ENCODE measurements around the gene SYNPO2L. TPM values are rescaled to one million over a fixed set of nuclear protein-coding genes. Genes with fewer than 3 reads are reported as not detected.

The SYNPO2L gene
- total and polyA plus RNA-seq, 9 of the 15 experiments (the other 6 are each of a cell fraction or from before 2014, with no cell fraction given), result 0.03 to 0.07 TPM; not detected in 7

DNA sequence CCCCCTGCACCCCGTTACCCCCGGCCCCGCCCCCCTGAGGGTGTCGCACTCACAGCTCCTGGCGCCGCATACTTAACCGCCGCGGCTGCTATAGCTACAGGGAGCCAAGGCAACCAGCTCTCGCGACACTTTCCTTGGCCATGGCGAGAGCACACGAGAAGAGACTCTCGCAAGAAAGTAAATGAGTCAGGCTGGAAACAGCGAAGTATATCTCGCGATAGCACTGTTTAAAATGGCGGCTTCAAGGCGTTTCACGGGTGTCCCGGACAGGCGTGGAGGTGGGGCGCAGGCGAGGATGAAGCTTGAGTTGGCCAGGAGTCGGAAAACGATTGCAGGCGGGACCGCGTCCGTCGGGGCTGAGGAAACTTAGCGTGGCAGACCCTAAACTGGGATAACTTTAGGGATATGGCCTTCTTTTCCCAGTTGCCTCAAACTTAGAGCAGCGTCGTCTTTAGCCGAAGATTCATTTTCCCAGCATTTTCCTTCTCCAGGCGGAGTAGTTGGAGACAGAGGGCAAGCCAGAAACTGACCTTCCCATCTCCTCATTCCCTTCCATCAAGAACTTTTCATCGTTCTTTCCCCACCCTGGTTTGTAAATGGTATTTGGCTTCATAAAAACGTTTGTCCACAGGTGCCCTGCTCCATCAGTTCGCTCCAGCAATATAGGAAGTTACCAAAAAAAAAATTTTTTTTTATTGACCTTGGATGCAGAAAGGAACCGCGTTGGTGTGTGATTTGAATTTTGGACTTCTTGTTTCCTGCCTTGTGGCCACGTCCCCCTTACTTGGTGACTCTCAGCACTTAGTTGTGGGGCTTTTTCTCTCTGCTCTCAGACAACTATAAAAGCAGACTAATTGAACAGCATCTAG, 29.7 kb downstream of the SYNPO2L start (continued):
- TF ChIP-seq TOE1 (IDR thresholded peaks at IDR 0.05; ENCODE audit: borderline replicate concordance) (no peak), TOE1 (CRISPR knock-in tag; IDR thresholded peaks at IDR 0.05; ENCODE audit: borderline replicate concordance, low read depth) (no peak), CEBPB (tag; IDR thresholded peaks at IDR 0.05) (no peak), PHTF2 (CRISPR knock-in tag; IDR thresholded peaks at IDR 0.05) (no peak), ZNF232 (CRISPR knock-in tag; IDR thresholded peaks at IDR 0.05) (no peak), SFPQ (IDR thresholded peaks at IDR 0.05; ENCODE audit: low read depth, low read length) (no peak), KLF16 (IDR thresholded peaks at IDR 0.05) (no peak), SMAD2 (IDR thresholded peaks at IDR 0.05; ENCODE audit: low read depth, low read length) (no peak), ZBTB1 (CRISPR knock-in tag; IDR thresholded peaks at IDR 0.05; ENCODE audit: borderline replicate concordance, low read depth) (no peak), ETV1 (tag; conservative IDR thresholded peaks at IDR 0.05; ENCODE audit: low read depth) (no peak; the same call in 1 of the 2 replicates), ZNF586 (CRISPR knock-in tag; conservative IDR thresholded peaks at IDR 0.05) (no peak), E2F3 (CRISPR knock-in tag; IDR thresholded peaks at IDR 0.05) (peak; percentile 23; the same call in 1 of the 2 replicates), ZNF311 (CRISPR knock-in tag; IDR thresholded peaks at IDR 0.05) (no peak), ARID1B (IDR thresholded peaks at IDR 0.05) (no peak), SRSF9 (IDR thresholded peaks at IDR 0.05; ENCODE audit: borderline replicate concordance, low read depth, low read length) (no peak), PTRF (tag; IDR thresholded peaks at IDR 0.05) (no peak), RBM17 (IDR thresholded peaks at IDR 0.05; ENCODE audit: borderline replicate concordance, low read depth, low read length) (no peak), SETDB1 (IDR thresholded peaks at IDR 0.05; ENCODE audit: low read length) (no peak)
- TF ChIP-seq, protein P1, sequence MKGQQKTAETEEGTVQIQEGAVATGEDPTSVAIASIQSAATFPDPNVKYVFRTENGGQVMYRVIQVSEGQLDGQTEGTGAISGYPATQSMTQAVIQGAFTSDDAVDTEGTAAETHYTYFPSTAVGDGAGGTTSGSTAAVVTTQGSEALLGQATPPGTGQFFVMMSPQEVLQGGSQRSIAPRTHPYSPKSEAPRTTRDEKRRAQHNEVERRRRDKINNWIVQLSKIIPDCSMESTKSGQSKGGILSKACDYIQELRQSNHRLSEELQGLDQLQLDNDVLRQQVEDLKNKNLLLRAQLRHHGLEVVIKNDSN (CRISPR knock-in tag; IDR thresholded peaks at IDR 0.05), result no peak; the same call in 1 of the 2 replicates
- TF ChIP-seq, protein P2, sequence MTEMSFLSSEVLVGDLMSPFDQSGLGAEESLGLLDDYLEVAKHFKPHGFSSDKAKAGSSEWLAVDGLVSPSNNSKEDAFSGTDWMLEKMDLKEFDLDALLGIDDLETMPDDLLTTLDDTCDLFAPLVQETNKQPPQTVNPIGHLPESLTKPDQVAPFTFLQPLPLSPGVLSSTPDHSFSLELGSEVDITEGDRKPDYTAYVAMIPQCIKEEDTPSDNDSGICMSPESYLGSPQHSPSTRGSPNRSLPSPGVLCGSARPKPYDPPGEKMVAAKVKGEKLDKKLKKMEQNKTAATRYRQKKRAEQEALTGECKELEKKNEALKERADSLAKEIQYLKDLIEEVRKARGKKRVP (CRISPR knock-in tag; IDR thresholded peaks at IDR 0.05), result 0 out of 2 replicates have a peak, but pooled peaks have one; percentile 32
- TF ChIP-seq, protein P3, sequence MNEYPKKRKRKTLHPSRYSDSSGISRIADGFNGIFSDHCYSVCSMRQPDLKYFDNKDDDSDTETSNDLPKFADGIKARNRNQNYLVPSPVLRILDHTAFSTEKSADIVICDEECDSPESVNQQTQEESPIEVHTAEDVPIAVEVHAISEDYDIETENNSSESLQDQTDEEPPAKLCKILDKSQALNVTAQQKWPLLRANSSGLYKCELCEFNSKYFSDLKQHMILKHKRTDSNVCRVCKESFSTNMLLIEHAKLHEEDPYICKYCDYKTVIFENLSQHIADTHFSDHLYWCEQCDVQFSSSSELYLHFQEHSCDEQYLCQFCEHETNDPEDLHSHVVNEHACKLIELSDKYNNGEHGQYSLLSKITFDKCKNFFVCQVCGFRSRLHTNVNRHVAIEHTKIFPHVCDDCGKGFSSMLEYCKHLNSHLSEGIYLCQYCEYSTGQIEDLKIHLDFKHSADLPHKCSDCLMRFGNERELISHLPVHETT (CRISPR knock-in tag; conservative IDR thresholded peaks at IDR 0.05 in 1 of 2, IDR thresholded peaks at IDR 0.05 in 1 of 2), result 0 out of 4 replicates have a peak, but pooled peaks of 1 of the 2 experiments have one; percentile 51
